Karpas-422 (cell line): Measurements from ENCODE around the gene AQP3. TPM values are rescaled to one million over a fixed set of nuclear protein-coding genes. Genes with fewer than 3 reads are reported as not detected.

Experiments
- DNase-seq: peaks from one replicate; pipeline ENCODE4 v3.0.0-alpha.2; 2015
- H2AFZ ChIP-seq: fragments of 200-600 bp; sonication (generic); 2 replicates; pipeline ENCODE4 v1.6.1; 2014; ENCODE audit warnings: antibody characterized with exemption, low read length, mixed read lengths
- H3K27ac ChIP-seq: fragments of 200-600 bp; sonication (generic); 2 replicates; pipeline ENCODE4 v1.5.1; 2014; ENCODE audit warnings: mild to moderate bottlenecking, low read length, moderate library complexity
- H3K27me3 ChIP-seq: fragments of 200-600 bp; sonication (generic); 2 replicates; pipeline ENCODE4 v1.6.1; 2014; ENCODE audit warnings: low read length, mixed read lengths
- H3K36me3 ChIP-seq: fragments of 200-600 bp; sonication (generic); 2 replicates; pipeline ENCODE4 v1.6.1; 2014; ENCODE audit warnings: low read length, mixed read lengths; ENCODE audit not compliant: insufficient read depth
- H3K4me1 ChIP-seq: fragments of 200-600 bp; sonication (generic); 2 replicates; pipeline ENCODE4 v1.6.1; 2014; ENCODE audit warnings: mild to moderate bottlenecking, low read length, mixed read lengths
- H3K4me2 ChIP-seq: fragments of 200-600 bp; sonication (generic); 2 replicates; pipeline ENCODE4 v1.6.1; 2014; ENCODE audit warnings: low read length, low read depth, mild to moderate bottlenecking; ENCODE audit not compliant: poor library complexity, severe bottlenecking
- H3K4me3 ChIP-seq: fragments of 200-600 bp; sonication (generic); 2 replicates; pipeline ENCODE4 v1.5.1; 2014; ENCODE audit warnings: mild to moderate bottlenecking, antibody characterized with exemption, low read length, mixed read lengths
- H3K79me2 ChIP-seq: fragments of 200-600 bp; sonication (generic); 2 replicates; pipeline ENCODE4 v1.6.1; 2014; ENCODE audit warnings: mild to moderate bottlenecking, low read length, mixed read lengths
- H3K9ac ChIP-seq: fragments of 200-600 bp; sonication (generic); 2 replicates; pipeline ENCODE4 v1.6.0; 2014; ENCODE audit warnings: low read length
- H3K9me2 ChIP-seq: fragments of 200-600 bp; sonication (generic), shearing (Covaris generic); replicated peaks from 2 replicates; pipeline ENCODE4 v1.6.0; 2014; ENCODE audit warnings: mild to moderate bottlenecking, low read length, moderate library complexity; ENCODE audit not compliant: insufficient read depth
- H3K9me3 ChIP-seq: fragments of 300-700, 200-600 bp; sonication (generic); 2 replicates; pipeline ENCODE4 v1.6.1; 2014; ENCODE audit warnings: low read length, mixed read lengths
- H4K20me1 ChIP-seq: fragments of 200-600 bp; sonication (generic); 2 replicates; pipeline ENCODE4 v1.6.1; 2014; ENCODE audit warnings: mild to moderate bottlenecking, antibody characterized with exemption, low read length, low read depth; ENCODE audit not compliant: insufficient read depth
- total RNA-seq: library from RNA; depleted of rRNA; stranded (reverse); fragments of >200 nt; shearing (Covaris generic); gene quantifications from 2 replicates; pipeline ENCODE4 v1.2.3, GENCODE V29; 2014; ENCODE audit warnings: low replicate concordance

AQP3 gene
- total RNA-seq, 1 experiment from 2014 or later: not detected

GRCh38 chr9:33467526-33467925, 20.1 kb upstream of the AQP3 start:
- H3K4me1 ChIP-seq: peaks cover 10% of the 10 kb centered on the region
- H3K27me3 ChIP-seq: no peaks in the 10 kb centered on the region
- H3K4me3 ChIP-seq: no peak overlapping the region
- H3K79me2 ChIP-seq: peaks cover 15% of the 10 kb centered on the region
- no peak overlapping the region for H3K4me2 ChIP-seq
- H3K9me3 ChIP-seq: no peaks in the 10 kb centered on the region
- no peak overlapping the region for H3K27ac ChIP-seq
- no peak overlapping the region for H2AFZ ChIP-seq
- no peaks in the 10 kb centered on the region for H3K9me2 ChIP-seq
- peaks cover 37% of the 10 kb centered on the region for H3K36me3 ChIP-seq
- 0 out of 2 replicates have a peak, but pooled peaks cover 5% of the 10 kb centered on the region for H4K20me1 ChIP-seq
- DNase-seq: no peak
- H3K9ac ChIP-seq: no peak overlapping the region

GRCh38 chr9:33466565-33467495, 19.4 kb upstream of the AQP3 start:
- Histone ChIP-seq H3K4me1 (peaks cover 3% of the 10 kb centered on the region; the same call in 1 of the 2 replicates), H3K4me2 (no peak overlapping the region), H3K36me3 (peaks cover 39% of the 10 kb centered on the region), H4K20me1 (0 out of 2 replicates have a peak, but pooled peaks cover 5% of the 10 kb centered on the region), H2AFZ (no peak overlapping the region), H3K79me2 (peaks cover 9% of the 10 kb centered on the region), H3K4me3 (no peak overlapping the region), H3K9me2 (no peaks in the 10 kb centered on the region), H3K9me3 (no peaks in the 10 kb centered on the region), H3K27me3 (no peaks in the 10 kb centered on the region), H3K9ac (no peak overlapping the region), H3K27ac (no peak overlapping the region)
- DNase-seq: peak; percentile 79

- Histone ChIP-seq H3K36me3 (peaks cover 31% of the 10 kb centered on the region), H3K4me1 (no peaks in the 10 kb centered on the region), H2AFZ (no peak overlapping the region), H3K9me3 (no peaks in the 10 kb centered on the region), H4K20me1 (0 out of 2 replicates have a peak, but pooled peaks cover 5% of the 10 kb centered on the region), H3K9me2 (no peaks in the 10 kb centered on the region), H3K27ac (no peak overlapping the region), H3K4me3 (no peak overlapping the region), H3K9ac (no peak overlapping the region), H3K4me2 (no peak overlapping the region), H3K27me3 (no peaks in the 10 kb centered on the region), H3K79me2 (no peaks in the 10 kb centered on the region; the same call in 1 of the 2 replicates)
- no peak for DNase-seq
Observed at GRCh38 chr9:33465596-33466564, 18.5 kb upstream of the AQP3 start.

GRCh38 chr9:33465096-33465495, 17.7 kb upstream of the AQP3 start:
- Histone ChIP-seq H3K4me3 (no peak overlapping the region), H4K20me1 (0 out of 2 replicates have a peak, but pooled peaks cover 5% of the 10 kb centered on the region), H2AFZ (no peak overlapping the region), H3K36me3 (peaks cover 30% of the 10 kb centered on the region), H3K9me3 (no peaks in the 10 kb centered on the region), H3K4me2 (no peak overlapping the region), H3K79me2 (no peaks in the 10 kb centered on the region), H3K9ac (no peak overlapping the region), H3K4me1 (no peaks in the 10 kb centered on the region), H3K9me2 (no peaks in the 10 kb centered on the region), H3K27ac (no peak overlapping the region), H3K27me3 (no peaks in the 10 kb centered on the region)
- no peak for DNase-seq

GRCh38 chr9:33464045-33464636, 16.7 kb upstream of the AQP3 start:
- Histone ChIP-seq H3K36me3 (peaks cover 24% of the 10 kb centered on the region), H3K27me3 (no peaks in the 10 kb centered on the region), H3K27ac (no peak overlapping the region), H3K4me3 (no peak overlapping the region), H3K79me2 (no peaks in the 10 kb centered on the region), H3K4me1 (no peaks in the 10 kb centered on the region), H2AFZ (no peak overlapping the region), H4K20me1 (0 out of 2 replicates have a peak, but pooled peaks cover 5% of the 10 kb centered on the region), H3K9me2 (no peaks in the 10 kb centered on the region), H3K4me2 (no peak overlapping the region), H3K9me3 (no peaks in the 10 kb centered on the region), H3K9ac (no peak overlapping the region)
- no peak for DNase-seq

GRCh38 chr9:33463151-33463550, 15.8 kb upstream of the AQP3 start:
- no peak overlapping the region for H3K9ac ChIP-seq
- 0 out of 2 replicates have a peak, but pooled peaks cover 5% of the 10 kb centered on the region for H4K20me1 ChIP-seq
- no peak overlapping the region for H3K4me3 ChIP-seq
- H3K27me3 ChIP-seq: no peaks in the 10 kb centered on the region
- H3K79me2 ChIP-seq: no peaks in the 10 kb centered on the region
- H3K27ac ChIP-seq: no peak overlapping the region
- DNase-seq: no peak
- no peak overlapping the region for H2AFZ ChIP-seq
- H3K4me1 ChIP-seq: no peaks in the 10 kb centered on the region
- no peak overlapping the region for H3K4me2 ChIP-seq
- H3K36me3 ChIP-seq: peaks cover 24% of the 10 kb centered on the region
- no peaks in the 10 kb centered on the region for H3K9me2 ChIP-seq
- H3K9me3 ChIP-seq: no peaks in the 10 kb centered on the region

GRCh38 chr9:33461492-33461891, 14.1 kb upstream of the AQP3 start:
- peaks cover 19% of the 10 kb centered on the region for H3K36me3 ChIP-seq

More at GRCh38 chr9:33461492-33461891, 14.1 kb upstream of the AQP3 start:
- 0 out of 2 replicates have a peak, but pooled peaks cover 5% of the 10 kb centered on the region for H4K20me1 ChIP-seq
- no peak overlapping the region for H3K4me3 ChIP-seq
- no peak for DNase-seq
- no peaks in the 10 kb centered on the region for H3K79me2 ChIP-seq
- H3K4me2 ChIP-seq: no peak overlapping the region
- no peak overlapping the region for H2AFZ ChIP-seq
- H3K9ac ChIP-seq: no peak overlapping the region
- H3K27ac ChIP-seq: no peak overlapping the region
- H3K9me2 ChIP-seq: no peaks in the 10 kb centered on the region
- H3K4me1 ChIP-seq: no peaks in the 10 kb centered on the region
- no peaks in the 10 kb centered on the region for H3K27me3 ChIP-seq
- no peaks in the 10 kb centered on the region for H3K9me3 ChIP-seq
